LNCAP (cell line): Measurements from ENCODE around the gene SDK1.

Source experiments
- TF ChIP-seq, protein P1 (sequence below): fragments of 450-650 bp; IDR thresholded peaks from 2 replicates; pipeline ENCODE4 v1.5.1; 2017; ENCODE audit warnings: mild to moderate bottlenecking

Gene SDK1

DNA sequence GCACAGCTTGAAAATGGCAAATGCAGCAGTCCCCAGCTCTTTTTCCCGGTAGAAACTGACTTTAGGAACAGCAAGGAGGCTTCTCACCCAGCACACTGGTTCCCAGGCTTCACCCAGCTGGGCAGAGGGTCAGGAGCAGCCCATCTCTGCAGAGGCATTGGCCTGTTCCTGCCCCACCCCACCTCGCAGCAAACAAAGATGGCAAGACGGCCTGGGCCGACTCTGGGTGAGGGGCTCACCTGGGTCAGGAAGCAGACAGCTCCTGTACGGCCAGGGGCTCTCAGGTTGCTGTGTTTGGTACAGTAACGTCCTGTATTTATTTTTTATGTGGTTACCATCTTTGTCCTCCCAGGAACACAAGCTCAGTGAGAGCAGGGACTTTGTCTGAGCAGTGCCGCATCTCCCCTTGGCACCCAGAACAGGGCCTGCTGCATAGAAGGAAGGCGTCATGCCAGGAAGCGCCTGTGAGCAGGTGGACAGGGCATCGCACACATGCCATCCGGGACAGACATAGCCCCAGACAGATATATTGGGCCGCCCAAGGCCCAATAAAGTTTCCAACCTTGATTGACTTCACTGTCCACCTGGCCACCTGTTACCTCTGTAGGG, 796.1 kb downstream of the SDK1 start:
- TF ChIP-seq, protein P1, sequence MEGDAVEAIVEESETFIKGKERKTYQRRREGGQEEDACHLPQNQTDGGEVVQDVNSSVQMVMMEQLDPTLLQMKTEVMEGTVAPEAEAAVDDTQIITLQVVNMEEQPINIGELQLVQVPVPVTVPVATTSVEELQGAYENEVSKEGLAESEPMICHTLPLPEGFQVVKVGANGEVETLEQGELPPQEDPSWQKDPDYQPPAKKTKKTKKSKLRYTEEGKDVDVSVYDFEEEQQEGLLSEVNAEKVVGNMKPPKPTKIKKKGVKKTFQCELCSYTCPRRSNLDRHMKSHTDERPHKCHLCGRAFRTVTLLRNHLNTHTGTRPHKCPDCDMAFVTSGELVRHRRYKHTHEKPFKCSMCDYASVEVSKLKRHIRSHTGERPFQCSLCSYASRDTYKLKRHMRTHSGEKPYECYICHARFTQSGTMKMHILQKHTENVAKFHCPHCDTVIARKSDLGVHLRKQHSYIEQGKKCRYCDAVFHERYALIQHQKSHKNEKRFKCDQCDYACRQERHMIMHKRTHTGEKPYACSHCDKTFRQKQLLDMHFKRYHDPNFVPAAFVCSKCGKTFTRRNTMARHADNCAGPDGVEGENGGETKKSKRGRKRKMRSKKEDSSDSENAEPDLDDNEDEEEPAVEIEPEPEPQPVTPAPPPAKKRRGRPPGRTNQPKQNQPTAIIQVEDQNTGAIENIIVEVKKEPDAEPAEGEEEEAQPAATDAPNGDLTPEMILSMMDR: no peak

DNA sequence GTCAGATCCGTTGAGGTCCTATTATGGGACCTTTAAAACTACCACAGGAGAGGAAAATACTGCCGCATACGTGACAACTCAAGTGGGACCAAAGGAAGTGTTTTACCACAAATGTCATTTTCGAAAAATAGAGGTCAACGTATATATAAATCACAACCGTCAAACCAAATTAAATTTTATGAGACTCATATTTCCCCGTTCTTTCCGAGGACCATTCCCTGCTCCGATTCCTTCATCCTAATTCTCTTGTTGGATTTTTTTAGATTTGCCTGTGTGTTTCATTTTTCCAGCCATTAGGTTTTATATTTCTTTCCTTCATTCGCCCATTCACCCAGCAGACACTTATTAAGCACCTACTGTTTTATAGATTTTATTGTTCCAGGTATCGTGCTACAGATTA, 797.1 kb downstream of the SDK1 start:
- TF ChIP-seq, protein P1: no peak

DNA sequence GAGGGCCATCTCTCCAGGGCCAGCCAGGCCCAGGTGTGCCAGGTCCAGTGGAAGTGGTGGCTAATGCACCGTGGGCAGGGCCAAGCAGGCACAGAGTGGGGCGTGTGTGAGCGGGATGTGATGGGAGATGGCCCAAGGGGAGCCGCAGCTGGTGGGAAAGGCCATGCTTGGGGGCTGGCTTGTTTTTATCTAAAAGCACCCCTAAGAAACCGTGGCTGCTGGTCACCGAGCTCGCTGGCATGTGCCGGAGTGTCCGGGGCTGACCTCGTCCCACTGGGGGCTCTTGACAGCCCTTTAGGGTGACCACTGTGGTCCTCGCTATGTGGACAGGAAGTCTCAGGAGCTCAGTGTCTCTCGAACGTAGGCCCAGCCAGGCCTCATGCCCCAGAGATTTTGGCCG, 798.6 kb downstream of the SDK1 start:
- TF ChIP-seq, protein P1: no peak

DNA sequence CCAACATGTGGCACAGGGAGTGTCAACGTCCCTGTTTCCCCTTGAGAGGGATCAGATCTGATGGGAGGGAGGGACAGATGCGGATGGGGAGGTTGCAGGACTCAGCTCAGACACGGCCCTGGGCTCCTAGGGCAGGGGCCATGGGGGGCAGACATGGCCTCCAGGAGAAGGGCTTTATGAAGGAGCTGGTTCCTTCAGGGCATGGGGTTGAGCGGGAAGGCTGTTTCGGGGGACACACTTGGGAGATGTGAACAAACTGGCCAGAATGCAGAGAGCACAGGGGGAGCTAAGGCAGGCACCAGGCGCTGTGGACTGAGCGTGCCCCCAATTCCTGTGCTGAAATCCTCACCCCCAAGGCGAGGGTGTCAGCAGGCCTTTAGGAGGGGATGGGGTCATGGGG, 799.1 kb downstream of the SDK1 start:
- TF ChIP-seq, protein P1: no peak

DNA sequence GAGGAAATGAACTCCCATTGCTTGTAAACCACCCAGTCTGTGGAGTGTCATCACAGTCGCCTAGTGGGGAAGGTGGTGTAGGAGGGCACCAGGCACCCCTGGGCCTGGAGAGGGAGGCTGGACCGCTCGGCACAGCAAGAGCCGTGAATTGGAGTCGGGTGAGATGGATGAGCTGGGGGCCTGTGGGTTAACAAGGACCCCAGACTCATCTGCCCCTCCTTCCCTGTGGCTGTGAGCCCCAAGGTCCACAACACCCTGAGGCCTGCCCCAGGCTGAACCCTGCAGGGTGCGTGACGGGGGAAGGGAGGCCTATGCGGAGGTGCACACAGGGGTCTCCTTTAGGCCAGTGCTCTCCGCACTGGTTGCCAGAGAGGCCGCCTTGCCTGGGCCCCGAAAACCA, 799.6 kb downstream of the SDK1 start:
- TF ChIP-seq, protein P1: no peak

DNA sequence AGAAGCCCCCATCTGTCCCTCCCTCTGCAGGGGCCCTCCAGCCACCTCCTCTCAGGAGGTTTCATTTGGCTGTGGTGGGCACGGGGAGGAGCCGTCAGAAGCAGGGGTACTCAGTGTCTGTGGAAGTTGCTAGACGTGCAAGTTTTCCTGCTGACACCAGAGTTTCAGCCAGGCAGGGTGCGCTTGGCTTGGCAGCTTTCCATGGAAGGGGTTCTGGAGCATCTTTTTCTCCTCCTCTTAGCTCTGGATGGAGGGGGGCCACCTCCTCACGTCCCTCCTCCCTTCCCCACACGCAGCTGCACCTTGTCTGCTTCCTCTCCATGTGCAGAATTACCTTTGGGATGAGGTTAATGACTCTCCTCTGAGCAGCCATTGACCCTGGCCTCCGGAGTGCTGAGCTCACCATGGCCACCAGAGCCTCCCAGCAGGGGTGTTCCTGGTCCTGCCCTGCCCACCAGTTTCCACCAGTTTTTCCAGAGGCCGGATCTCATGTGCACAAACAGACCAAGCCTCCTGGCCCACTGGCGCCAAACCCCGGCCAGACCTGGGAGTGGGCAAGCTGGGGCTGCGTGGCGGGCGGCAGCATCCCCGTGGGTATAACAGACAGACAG, 801.3 kb downstream of the SDK1 start:
- TF ChIP-seq, protein P1: no peak

DNA sequence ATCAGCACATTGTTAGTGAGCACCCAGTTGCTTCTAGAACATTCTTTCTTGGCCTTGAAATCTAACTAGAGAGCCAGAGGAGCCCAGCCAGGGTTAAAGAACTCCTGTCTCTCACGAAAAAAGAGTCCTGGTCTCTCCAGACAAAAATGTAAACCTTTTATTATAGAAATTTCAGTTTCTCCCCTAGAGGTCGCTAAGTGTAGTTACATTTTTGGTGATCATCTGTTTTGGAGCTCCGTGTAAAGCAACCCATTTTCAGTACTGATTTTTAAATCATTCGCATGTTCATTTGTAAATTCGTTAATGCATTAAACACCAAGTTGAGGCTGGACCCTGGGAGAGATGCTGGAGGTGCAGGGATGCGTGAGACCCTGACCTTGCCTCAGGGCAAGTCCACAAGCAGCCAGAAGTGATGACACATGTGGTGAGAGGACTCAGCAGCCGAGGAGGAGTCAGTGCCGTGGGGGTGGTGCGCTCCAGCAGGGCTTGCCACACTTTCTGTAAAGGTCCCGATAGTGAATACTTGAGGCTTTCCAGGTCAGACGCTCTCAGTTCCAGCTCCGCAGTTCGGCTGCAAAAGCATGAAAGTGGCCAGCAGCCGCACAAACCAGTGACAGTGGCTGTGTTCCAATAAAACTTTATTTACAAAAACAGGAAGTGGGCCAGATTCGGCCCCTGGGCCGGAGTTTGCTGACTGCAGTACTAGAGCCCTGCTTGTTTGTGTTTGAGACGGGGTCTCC, 802.5 kb downstream of the SDK1 start:
- TF ChIP-seq, protein P1: peak; percentile 43; the same call in 1 of the 2 replicates
